Hepatocyte (in vitro differentiated cells): ENCODE data around the gene DAGLB.

ENCODE experiments used
- CTCF ChIP-seq: fragments of 200-600 bp; sonication (generic); IDR thresholded peaks from 2 replicates; pipeline ENCODE4 v1.5.1; 2016; ENCODE audit warnings: antibody characterized with exemption, mild to moderate bottlenecking; ENCODE audit not compliant: poor library complexity
- EZH2 ChIP-seq: fragments of 200-600 bp; sonication (generic); IDR thresholded peaks from 2 replicates; pipeline ENCODE4 v1.6.1; 2016; ENCODE audit warnings: antibody characterized with exemption, mild to moderate bottlenecking, borderline replicate concordance

- TF ChIP-seq EZH2 (no peak), CTCF (no peak)
Measured at GRCh38 chr7:6417408-6417807, 30.3 kb downstream of the DAGLB start.
